MM.1S (cell line): ENCODE data around the gene CABLES1.
"Not testable (repeated sequence)": the region's sequence is repeated elsewhere in the genome, so short reads cannot be mapped to it uniquely, and the experiment has no call there.

ENCODE experiments used
- DNase-seq: peaks from one replicate; pipeline ENCODE4 v3.0.0-alpha.2; 2015
- H2AFZ ChIP-seq: fragments of 300-600 bp; sonication (generic); 2 replicates; pipeline ENCODE4 v1.6.0; 2016; ENCODE audit warnings: antibody characterized with exemption, low read length
- H3F3A ChIP-seq: fragments of 300-600 bp; sonication (generic); 2 replicates; pipeline ENCODE4 v1.6.1; 2016; ENCODE audit warnings: mild to moderate bottlenecking, antibody characterized with exemption, low read length, moderate library complexity, mixed read lengths; ENCODE audit not compliant: insufficient read depth
- H3K27ac ChIP-seq: fragments of 300-600 bp; sonication (generic); 2 replicates; pipeline ENCODE4 v1.5.1; 2016; ENCODE audit warnings: mild to moderate bottlenecking, low read length
- H3K27me3 ChIP-seq: fragments of 300-600 bp; sonication (generic); replicated peaks from 2 replicates; pipeline ENCODE4 v1.6.0; 2016; ENCODE audit warnings: low read length; ENCODE audit not compliant: insufficient read depth
- H3K36me3 ChIP-seq: fragments of 300-600 bp; sonication (generic); replicated peaks from 2 replicates; pipeline ENCODE4 v1.6.1; 2016; ENCODE audit warnings: mild to moderate bottlenecking, low read length, mixed read lengths; ENCODE audit not compliant: insufficient read depth
- H3K4me1 ChIP-seq: fragments of 300-600 bp; sonication (generic); 2 replicates; pipeline ENCODE4 v1.6.1; 2016; ENCODE audit warnings: low read length, mixed read lengths
- H3K4me2 ChIP-seq: fragments of 300-600 bp; sonication (generic); 2 replicates; pipeline ENCODE4 v1.6.0; 2016; ENCODE audit warnings: low read depth, low read length
- H3K4me3 ChIP-seq: fragments of 300-600 bp; sonication (generic); 2 replicates; pipeline ENCODE4 v1.5.1; 2016; ENCODE audit warnings: low read length, mixed read lengths
- H3K79me2 ChIP-seq: fragments of 300-600 bp; sonication (generic); 2 replicates; pipeline ENCODE4 v1.6.1; 2016; ENCODE audit warnings: mixed run types, low read length, mixed read lengths
- H3K9ac ChIP-seq: fragments of 300-600 bp; sonication (generic); 2 replicates; pipeline ENCODE4 v1.6.1; 2016; ENCODE audit warnings: low read length, mixed read lengths
- H3K9me2 ChIP-seq: fragments of 300-600 bp; sonication (generic); replicated peaks from 2 replicates; pipeline ENCODE4 v1.6.1; 2016; ENCODE audit warnings: mild to moderate bottlenecking, low read length, mixed read lengths; ENCODE audit not compliant: insufficient read depth
- H3K9me3 ChIP-seq: fragments of 300-600 bp; sonication (generic); replicated peaks from 2 replicates; pipeline ENCODE4 v1.6.1; 2016; ENCODE audit warnings: mild to moderate bottlenecking, low read length, mixed read lengths; ENCODE audit not compliant: insufficient read depth
- H4K20me1 ChIP-seq: fragments of 300-600 bp; sonication (generic); 2 replicates; pipeline ENCODE4 v1.6.1; 2016; ENCODE audit warnings: mild to moderate bottlenecking, low read length, moderate library complexity, mixed read lengths; ENCODE audit not compliant: insufficient read depth
- CTCF ChIP-seq: fragments of 300-600 bp; sonication (generic); IDR thresholded peaks from 2 replicates; pipeline ENCODE4 v1.5.1; 2016; ENCODE audit warnings: antibody characterized with exemption, low read length, mixed read lengths
- EZH2 ChIP-seq: fragments of 300-600 bp; sonication (generic); optimal IDR thresholded peaks from 2 replicates; pipeline ENCODE3; 2017; ENCODE audit warnings: low read depth, mild to moderate bottlenecking, antibody characterized with exemption, low read length, mixed read lengths
- EZH2phosphoT487 ChIP-seq: fragments of 300-600 bp; sonication (generic); IDR thresholded peaks from 2 replicates; pipeline ENCODE4 v1.6.1; 2018; ENCODE audit warnings: antibody characterized with exemption, low read length

The CABLES1 gene

GRCh38 chr18:23238651-23239349, 103.5 kb downstream of the CABLES1 start:
- Histone ChIP-seq H3K27me3 (no peaks in the 10 kb centered on the region), H3K9me3 (no peaks in the 10 kb centered on the region), H3K9ac (no peak overlapping the region), H3K27ac (peak overlapping the region; percentile 97; the same call in 1 of the 2 replicates), H3K4me3 (no peak overlapping the region), H3F3A (peaks cover 45% of the 10 kb centered on the region), H2AFZ (no peak overlapping the region), H3K9me2 (no peaks in the 10 kb centered on the region), H3K36me3 (peaks cover 21% of the 10 kb centered on the region; the same call in 1 of the 2 replicates), H3K79me2 (peaks cover 28% of the 10 kb centered on the region), H3K4me1 (peaks cover 53% of the 10 kb centered on the region), H3K4me2 (no peak overlapping the region), H4K20me1 (no peaks in the 10 kb centered on the region)
- TF ChIP-seq CTCF (no peak), EZH2 (no peak), EZH2phosphoT487 (no peak)
- no peak for DNase-seq

- no peaks in the 10 kb centered on the region for H3K9me3 ChIP-seq
- no peaks in the 10 kb centered on the region for H3K27me3 ChIP-seq
- peaks cover 33% of the 10 kb centered on the region for H3K79me2 ChIP-seq
- no peaks in the 10 kb centered on the region for H4K20me1 ChIP-seq
- H2AFZ ChIP-seq, result no peak overlapping the region
- peak overlapping the region; percentile 97; the same call in 1 of the 2 replicates for H3K27ac ChIP-seq
- no peaks in the 10 kb centered on the region for H3K9me2 ChIP-seq
- no peak overlapping the region for H3K4me3 ChIP-seq
- H3K9ac ChIP-seq, result no peak overlapping the region
- H3F3A ChIP-seq, result peaks cover 45% of the 10 kb centered on the region
- DNase-seq, result no peak
- TF ChIP-seq EZH2 (no peak), EZH2phosphoT487 (no peak)
- H3K4me2 ChIP-seq, result no peak overlapping the region
- H3K4me1 ChIP-seq, result peaks cover 56% of the 10 kb centered on the region
- peaks cover 21% of the 10 kb centered on the region; the same call in 1 of the 2 replicates for H3K36me3 ChIP-seq
Observed at GRCh38 chr18:23239350-23239692, 104.0 kb downstream of the CABLES1 start.

GRCh38 chr18:23239885-23240608, 104.8 kb downstream of the CABLES1 start:
- Histone ChIP-seq H3K4me2 (no peak overlapping the region), H3K9me2 (no peaks in the 10 kb centered on the region), H3F3A (peaks cover 45% of the 10 kb centered on the region), H2AFZ (no peak overlapping the region), H3K4me3 (no peak overlapping the region), H3K27ac (peak overlapping the region; percentile 97), H4K20me1 (no peaks in the 10 kb centered on the region), H3K36me3 (peaks cover 20% of the 10 kb centered on the region; the same call in 1 of the 2 replicates), H3K4me1 (peaks cover 56% of the 10 kb centered on the region), H3K9ac (peak overlapping the region; percentile 69; the same call in 1 of the 2 replicates), H3K9me3 (no peaks in the 10 kb centered on the region), H3K27me3 (no peaks in the 10 kb centered on the region), H3K79me2 (peaks cover 39% of the 10 kb centered on the region)
- DNase-seq, result no peak
- TF ChIP-seq EZH2phosphoT487 (no peak), CTCF (no peak), EZH2 (no peak)

- peak overlapping the region; percentile 69; the same call in 1 of the 2 replicates for H3K9ac ChIP-seq
- H3K4me3 ChIP-seq, result no peak overlapping the region
- peak overlapping the region; percentile 97 for H3K27ac ChIP-seq
- H2AFZ ChIP-seq, result no peak overlapping the region
- H4K20me1 ChIP-seq, result no peaks in the 10 kb centered on the region
- peaks cover 20% of the 10 kb centered on the region; the same call in 1 of the 2 replicates for H3K36me3 ChIP-seq
- peaks cover 39% of the 10 kb centered on the region for H3K79me2 ChIP-seq
- TF ChIP-seq EZH2 (no peak), EZH2phosphoT487 (no peak), CTCF (no peak)
- peaks cover 45% of the 10 kb centered on the region for H3F3A ChIP-seq
- no peak for DNase-seq
- H3K9me3 ChIP-seq, result no peaks in the 10 kb centered on the region
- peaks cover 56% of the 10 kb centered on the region for H3K4me1 ChIP-seq
- 0 out of 2 replicates have a peak overlapping the region, but pooled peaks have one; percentile 21 for H3K4me2 ChIP-seq
- no peaks in the 10 kb centered on the region for H3K27me3 ChIP-seq
- no peaks in the 10 kb centered on the region for H3K9me2 ChIP-seq
Observed at GRCh38 chr18:23240609-23240930, 105.3 kb downstream of the CABLES1 start.

- H3K27ac ChIP-seq, result peak overlapping the region; percentile 97
- peaks cover 54% of the 10 kb centered on the region for H3K4me1 ChIP-seq
- H3F3A ChIP-seq, result peaks cover 45% of the 10 kb centered on the region
- peaks cover 19% of the 10 kb centered on the region; the same call in 1 of the 2 replicates for H3K36me3 ChIP-seq
- H3K79me2 ChIP-seq, result peaks cover 37% of the 10 kb centered on the region
- peak overlapping the region; percentile 69 for H3K9ac ChIP-seq
- peak overlapping the region; percentile 39; the same call in 1 of the 2 replicates for H3K4me2 ChIP-seq
- not testable (repeated sequence) for H3K27me3 ChIP-seq, H3K9me2 ChIP-seq, H3K9me3 ChIP-seq, H2AFZ ChIP-seq, H3K4me3 ChIP-seq, H4K20me1 ChIP-seq
- peak; percentile 99 for DNase-seq
Observed at GRCh38 chr18:23241833-23242496, 106.7 kb downstream of the CABLES1 start.
